ENCODE results near the gene ZNF385B.

DNA sequence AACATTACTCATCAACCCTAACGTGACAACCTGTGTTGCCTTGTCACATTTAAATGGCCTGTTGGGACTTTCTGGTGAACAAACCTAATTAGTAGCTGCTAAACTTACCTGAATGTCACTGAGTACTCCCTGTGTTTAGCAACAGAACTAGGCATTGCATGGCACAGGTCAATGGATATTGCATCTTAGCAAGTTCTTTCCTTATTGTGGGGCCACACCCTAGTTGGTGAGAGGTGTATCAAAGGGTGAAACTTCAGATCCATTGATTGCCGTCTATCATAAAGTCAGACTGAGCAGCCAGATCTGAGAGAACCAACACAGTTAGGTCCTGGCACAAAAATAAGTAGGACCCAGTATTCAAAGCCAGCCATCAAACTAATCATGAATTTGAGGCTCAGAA, 29.8 kb upstream of the ZNF385B start:
- TF ChIP-seq, protein P1, sequence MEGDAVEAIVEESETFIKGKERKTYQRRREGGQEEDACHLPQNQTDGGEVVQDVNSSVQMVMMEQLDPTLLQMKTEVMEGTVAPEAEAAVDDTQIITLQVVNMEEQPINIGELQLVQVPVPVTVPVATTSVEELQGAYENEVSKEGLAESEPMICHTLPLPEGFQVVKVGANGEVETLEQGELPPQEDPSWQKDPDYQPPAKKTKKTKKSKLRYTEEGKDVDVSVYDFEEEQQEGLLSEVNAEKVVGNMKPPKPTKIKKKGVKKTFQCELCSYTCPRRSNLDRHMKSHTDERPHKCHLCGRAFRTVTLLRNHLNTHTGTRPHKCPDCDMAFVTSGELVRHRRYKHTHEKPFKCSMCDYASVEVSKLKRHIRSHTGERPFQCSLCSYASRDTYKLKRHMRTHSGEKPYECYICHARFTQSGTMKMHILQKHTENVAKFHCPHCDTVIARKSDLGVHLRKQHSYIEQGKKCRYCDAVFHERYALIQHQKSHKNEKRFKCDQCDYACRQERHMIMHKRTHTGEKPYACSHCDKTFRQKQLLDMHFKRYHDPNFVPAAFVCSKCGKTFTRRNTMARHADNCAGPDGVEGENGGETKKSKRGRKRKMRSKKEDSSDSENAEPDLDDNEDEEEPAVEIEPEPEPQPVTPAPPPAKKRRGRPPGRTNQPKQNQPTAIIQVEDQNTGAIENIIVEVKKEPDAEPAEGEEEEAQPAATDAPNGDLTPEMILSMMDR (IDR thresholded peaks at IDR 0.05): no peak
- no peak for TF ChIP-seq POLR2A (IDR thresholded peaks at IDR 0.05)

Measured in heart left ventricle (tissue), 13 donors.